ENCODE data around the gene ASB5.

The ASB5 gene

DNA sequence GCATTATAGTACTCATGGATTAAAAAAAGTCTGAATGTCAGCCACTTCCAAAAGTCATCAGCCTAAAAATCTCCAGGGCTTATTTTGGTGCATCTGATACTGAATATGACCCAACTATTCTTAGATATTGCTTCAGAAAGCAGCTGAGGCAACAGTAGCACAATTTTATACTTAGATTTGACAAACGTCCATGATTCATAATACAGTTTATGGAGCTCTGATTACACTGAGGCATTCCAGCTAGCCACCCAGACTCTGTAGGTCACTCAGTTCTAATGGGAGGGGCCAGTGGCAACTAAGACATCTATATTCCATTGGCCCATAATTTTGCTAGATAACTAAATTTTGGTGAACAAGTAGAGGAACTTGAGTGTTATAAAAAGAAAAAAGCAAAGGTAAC lies 84.0 kb downstream of the ASB5 start:
- H3K4me3 ChIP-seq (ENCODE audit: low read depth, low read length) = no peak overlapping the region
- TF ChIP-seq, protein P1, sequence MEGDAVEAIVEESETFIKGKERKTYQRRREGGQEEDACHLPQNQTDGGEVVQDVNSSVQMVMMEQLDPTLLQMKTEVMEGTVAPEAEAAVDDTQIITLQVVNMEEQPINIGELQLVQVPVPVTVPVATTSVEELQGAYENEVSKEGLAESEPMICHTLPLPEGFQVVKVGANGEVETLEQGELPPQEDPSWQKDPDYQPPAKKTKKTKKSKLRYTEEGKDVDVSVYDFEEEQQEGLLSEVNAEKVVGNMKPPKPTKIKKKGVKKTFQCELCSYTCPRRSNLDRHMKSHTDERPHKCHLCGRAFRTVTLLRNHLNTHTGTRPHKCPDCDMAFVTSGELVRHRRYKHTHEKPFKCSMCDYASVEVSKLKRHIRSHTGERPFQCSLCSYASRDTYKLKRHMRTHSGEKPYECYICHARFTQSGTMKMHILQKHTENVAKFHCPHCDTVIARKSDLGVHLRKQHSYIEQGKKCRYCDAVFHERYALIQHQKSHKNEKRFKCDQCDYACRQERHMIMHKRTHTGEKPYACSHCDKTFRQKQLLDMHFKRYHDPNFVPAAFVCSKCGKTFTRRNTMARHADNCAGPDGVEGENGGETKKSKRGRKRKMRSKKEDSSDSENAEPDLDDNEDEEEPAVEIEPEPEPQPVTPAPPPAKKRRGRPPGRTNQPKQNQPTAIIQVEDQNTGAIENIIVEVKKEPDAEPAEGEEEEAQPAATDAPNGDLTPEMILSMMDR (IDR thresholded peaks at IDR 0.05; ENCODE audit: low read depth, low read length) = no peak

All from WI38 (cell line).